HG02884 (cell line): ENCODE measurements around the gene PLGRKT.
"Not testable (repeated sequence)": the region's sequence is repeated elsewhere in the genome, so short reads cannot be mapped to it uniquely, and the experiment has no call there.

Experiments used
- ATAC-seq: cut with Tn5 transposase; IDR thresholded peaks from one replicate; pipeline ENCODE4 v1.9.1; 2021; ENCODE audit warnings: mild to moderate bottlenecking, moderate library complexity; ENCODE audit not compliant: unreplicated experiment

Gene PLGRKT

DNA sequence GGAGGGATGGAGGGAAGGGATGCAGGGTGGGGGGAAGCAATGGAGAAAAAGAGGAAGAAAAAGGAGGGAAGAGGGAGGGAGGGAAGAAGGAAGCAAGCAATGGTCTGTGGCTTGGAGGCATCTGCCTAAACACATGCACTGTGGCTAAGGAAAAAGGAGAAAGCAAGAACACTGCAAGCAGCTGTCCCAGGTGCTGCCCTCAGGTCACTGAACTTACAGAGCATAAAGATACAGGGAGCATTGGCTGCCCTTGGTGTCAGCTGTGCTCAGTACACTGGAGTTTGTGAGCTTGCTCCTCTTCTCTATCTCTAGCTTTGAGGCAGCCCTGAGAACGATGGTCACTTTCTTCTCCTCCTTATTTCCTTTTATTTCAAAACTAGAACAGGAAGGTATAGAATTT lies 116.1 kb downstream of the PLGRKT start:
- not testable (repeated sequence) for ATAC-seq

DNA sequence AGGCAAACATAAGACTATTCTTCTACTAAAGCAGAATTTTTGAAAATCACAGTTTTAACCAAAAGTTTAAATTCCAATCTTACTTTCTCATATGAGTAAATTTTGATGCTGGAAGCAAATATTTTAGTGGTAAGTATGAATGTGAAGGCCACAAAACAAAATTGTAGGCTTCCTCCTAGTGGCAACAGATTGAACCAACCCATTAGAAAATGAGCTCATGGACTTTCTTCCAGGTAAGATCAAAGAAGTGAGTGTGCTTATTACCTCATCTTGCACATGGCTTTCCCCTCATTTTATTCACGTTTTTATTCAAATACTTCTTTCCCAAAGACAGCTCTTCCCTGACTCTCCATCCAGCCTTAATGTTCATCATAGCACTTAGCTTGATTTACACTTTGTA lies 116.7 kb downstream of the PLGRKT start:
- ATAC-seq: no peak

DNA sequence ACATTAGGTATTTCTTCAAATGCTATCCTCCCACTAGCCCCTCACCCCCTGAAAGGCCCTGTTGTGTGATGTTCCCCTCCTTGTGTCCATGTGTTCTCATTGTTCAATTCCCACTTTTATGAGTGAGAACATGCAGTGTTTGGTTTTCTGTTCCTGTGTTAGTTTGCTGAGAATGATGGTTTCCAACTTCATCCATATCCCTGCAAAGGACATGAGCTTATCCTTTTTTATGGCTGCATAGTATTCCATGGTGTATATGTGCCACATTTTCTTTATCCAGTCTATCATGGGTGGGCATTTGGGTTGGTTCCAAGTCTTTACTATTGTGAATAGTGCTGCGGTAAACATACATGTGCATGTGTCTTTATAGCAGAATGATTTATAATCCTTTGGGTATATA lies 121.3 kb downstream of the PLGRKT start:
- ATAC-seq: not testable (repeated sequence)

DNA sequence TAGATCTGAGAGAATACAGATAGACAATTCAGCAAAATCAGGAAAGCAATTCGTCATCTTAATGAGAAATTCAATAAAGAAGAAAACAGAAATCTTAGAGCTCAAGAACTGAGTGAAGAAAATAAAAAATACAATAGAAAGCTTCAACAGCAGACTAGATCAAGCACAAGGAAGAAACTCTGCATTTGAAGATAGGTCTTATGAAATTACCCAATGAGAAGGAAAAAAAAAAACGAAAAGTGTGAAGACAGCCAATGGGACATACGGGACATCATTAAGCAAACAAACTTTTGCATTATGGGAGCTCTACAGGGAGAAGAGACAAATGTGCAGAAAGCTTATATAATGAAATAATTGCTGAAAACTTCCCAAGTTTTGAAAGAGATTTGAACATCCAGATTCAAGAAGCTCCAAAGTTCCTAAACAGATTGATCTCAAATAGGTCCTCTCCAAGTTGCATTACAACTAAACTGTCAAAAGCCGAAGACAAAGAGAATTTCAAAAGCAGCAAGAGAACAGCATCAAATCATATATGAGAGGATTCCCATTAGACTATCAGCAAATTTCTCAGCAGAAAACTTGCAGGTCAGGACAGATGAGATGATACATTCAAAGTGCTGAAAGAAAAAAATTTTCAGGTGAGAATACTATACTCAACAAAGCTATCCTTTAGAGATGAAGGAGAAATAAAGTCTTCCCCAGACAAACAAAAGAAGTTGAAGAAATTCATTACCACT lies 122.4 kb downstream of the PLGRKT start:
- ATAC-seq: no peak

DNA sequence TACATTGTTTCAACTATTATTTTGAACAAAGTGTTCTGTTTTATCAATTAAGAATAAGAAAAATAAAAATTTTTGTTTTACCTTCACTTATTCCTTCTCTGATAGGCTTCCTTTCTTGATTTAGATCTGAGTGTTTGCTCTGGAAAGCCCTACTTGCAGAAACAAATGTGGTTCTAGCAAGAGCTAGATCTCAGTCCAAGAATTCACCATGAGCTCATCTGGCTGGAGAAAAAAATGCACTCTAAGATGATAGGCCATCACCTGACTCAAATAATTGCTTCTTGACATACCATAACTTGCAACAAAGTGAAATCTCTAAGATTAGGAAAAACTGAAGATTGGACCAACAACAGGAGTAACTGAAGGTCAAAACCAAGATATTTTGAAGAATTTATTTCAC lies 126.9 kb downstream of the PLGRKT start:
- no peak for ATAC-seq
